GM19463 (cell line): ENCODE measurements around the gene ARHGAP10.

ENCODE experiments used
- ATAC-seq: cut with Tn5 transposase; IDR thresholded peaks from one replicate; pipeline ENCODE4 v1.9.1; 2021; ENCODE audit warnings: mild to moderate bottlenecking, moderate library complexity; ENCODE audit not compliant: unreplicated experiment

Gene ARHGAP10

GRCh38 chr4:148017801-148018200 is 285.9 kb downstream of the ARHGAP10 start:
- ATAC-seq: no peak

GRCh38 chr4:148021686-148022085 is 289.8 kb downstream of the ARHGAP10 start:
- no peak for ATAC-seq

GRCh38 chr4:148022975-148023374 is 291.1 kb downstream of the ARHGAP10 start:
- no peak for ATAC-seq

GRCh38 chr4:148023512-148024181 is 291.8 kb downstream of the ARHGAP10 start:
- ATAC-seq: no peak

- no peak for ATAC-seq
These were observed 294.1 kb downstream of the ARHGAP10 start for GRCh38 chr4:148025981-148026380.

GRCh38 chr4:148027201-148027600 is 295.3 kb downstream of the ARHGAP10 start:
- no peak for ATAC-seq

- ATAC-seq: no peak
These were observed 297.9 kb downstream of the ARHGAP10 start for GRCh38 chr4:148029781-148030180.

GRCh38 chr4:148030193-148030873 is 298.4 kb downstream of the ARHGAP10 start:
- ATAC-seq: no peak

GRCh38 chr4:148034813-148035212 is 302.9 kb downstream of the ARHGAP10 start:
- ATAC-seq: no peak

- ATAC-seq: no peak
These were observed 309.9 kb downstream of the ARHGAP10 start for GRCh38 chr4:148041606-148042329.

- ATAC-seq: peak; percentile 5
These were observed 312.4 kb downstream of the ARHGAP10 start for GRCh38 chr4:148044089-148044911.

GRCh38 chr4:148044912-148045352 is 313.0 kb downstream of the ARHGAP10 start:
- ATAC-seq: peak; percentile 97

- ATAC-seq: no peak
These were observed 316.7 kb downstream of the ARHGAP10 start for GRCh38 chr4:148048598-148048997.

GRCh38 chr4:148051403-148051802 is 319.5 kb downstream of the ARHGAP10 start:
- ATAC-seq: no peak

GRCh38 chr4:148052448-148052847 is 320.6 kb downstream of the ARHGAP10 start:
- ATAC-seq: no peak

GRCh38 chr4:148053298-148054003 is 321.6 kb downstream of the ARHGAP10 start:
- ATAC-seq: no peak

GRCh38 chr4:148054275-148054674 is 322.4 kb downstream of the ARHGAP10 start:
- ATAC-seq: no peak

GRCh38 chr4:148055844-148056243 is 324.0 kb downstream of the ARHGAP10 start:
- ATAC-seq: peak; percentile 9

GRCh38 chr4:148056879-148057278 is 325.0 kb downstream of the ARHGAP10 start:
- peak; percentile 77 for ATAC-seq

GRCh38 chr4:148057516-148057915 is 325.6 kb downstream of the ARHGAP10 start:
- peak; percentile 37 for ATAC-seq
